GM19099 (cell line): ENCODE data around the gene SQSTM1.
A peak's percentile ranks its signal among the peaks of the same experiment; 100 is the strongest.

Source experiments
- POLR2A ChIP-seq: IDR thresholded peaks from 3 replicates; pipeline ENCODE4 v1.6.1; 2011; ENCODE audit warnings: low read depth; ENCODE audit not compliant: insufficient read length; ENCODE audit errors: extremely low read depth

The SQSTM1 gene

GRCh38 chr5:179791881-179792611 is 28.7 kb upstream of the SQSTM1 start:
- TF ChIP-seq POLR2A = no peak

- no peak for TF ChIP-seq POLR2A
Measured at GRCh38 chr5:179792612-179793467, 27.9 kb upstream of the SQSTM1 start.

DNA sequence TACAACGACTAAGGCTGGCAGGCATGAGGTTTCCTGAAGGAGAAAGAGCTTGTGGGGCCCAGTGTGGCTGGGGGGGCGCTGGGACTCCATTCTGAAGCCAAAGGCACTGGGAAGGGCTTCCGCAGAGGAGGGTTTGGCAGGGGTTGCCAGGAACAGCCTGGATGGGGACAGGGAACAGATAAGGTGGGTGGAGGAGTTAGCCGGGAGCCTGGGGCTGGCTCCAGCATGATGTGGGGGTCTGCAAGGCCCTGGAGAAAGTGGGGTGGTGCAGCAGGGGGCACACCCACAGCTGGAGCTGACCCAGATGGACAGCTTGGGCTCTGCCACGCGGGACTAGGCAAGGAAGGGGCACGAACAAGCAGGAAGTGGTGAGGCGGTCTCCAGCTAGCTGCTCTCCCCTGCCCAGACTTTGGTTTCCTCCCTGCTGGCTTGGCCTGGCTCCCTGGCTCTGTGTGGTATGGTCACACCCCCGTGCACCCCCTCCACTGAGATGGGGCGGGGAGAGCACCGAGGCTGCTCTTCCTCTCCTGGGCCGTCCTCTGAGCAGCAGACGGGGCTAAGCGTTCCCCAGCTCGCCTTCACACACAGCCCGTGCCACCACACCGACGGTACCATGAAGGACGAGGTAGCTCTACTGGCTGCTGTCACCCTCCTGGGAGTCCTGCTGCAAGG is 27.1 kb upstream of the SQSTM1 start, which contains the start of gene LTC4S:
Gene LTC4S (plus strand): TSS at position 519 of the 672 bp plus-strand sequence. CDS start 95 bp downstream, at position 614.
- no peak for TF ChIP-seq POLR2A

DNA sequence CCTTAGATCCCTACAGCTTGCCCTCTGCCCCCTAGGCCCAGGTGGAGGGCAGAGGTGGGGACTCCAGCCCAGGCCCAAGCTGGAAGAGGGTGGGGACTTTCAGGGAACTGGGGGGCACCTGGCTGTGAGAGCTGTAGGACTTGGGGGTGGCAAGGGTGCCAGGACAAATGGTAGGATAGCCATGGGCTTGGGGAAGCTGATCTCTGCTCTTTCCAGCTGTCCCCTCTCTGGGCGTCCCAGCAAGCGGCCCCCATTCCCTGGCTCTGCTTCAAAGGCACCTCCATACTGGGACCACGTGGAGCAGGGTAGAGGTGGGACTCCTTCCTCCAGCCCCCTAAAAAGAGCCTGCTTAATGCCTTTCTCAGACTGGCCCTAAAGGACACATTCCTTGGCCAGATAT is 26.5 kb upstream of the SQSTM1 start:
- no peak for TF ChIP-seq POLR2A

DNA sequence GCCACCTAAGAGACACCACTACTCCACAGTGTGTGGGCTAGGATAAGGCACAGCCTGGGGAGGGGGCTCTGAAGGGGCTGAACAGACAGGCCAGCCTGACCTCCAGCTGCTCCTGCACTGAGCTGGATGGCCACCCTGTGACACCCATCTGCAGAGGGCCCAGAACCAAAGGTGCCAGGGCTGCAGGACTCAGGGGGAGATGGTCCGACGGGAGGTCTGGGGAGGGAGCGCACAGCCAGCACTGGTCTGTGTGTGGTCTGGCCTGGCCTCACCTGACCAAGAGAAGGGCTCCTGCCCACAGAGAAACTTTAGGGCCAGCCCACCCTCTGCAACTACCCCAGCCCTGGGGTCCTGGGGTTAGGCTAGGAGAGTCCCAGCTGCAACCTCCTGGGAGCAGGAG is 26.1 kb upstream of the SQSTM1 start:
- no peak for TF ChIP-seq POLR2A

GRCh38 chr5:179795049-179795862 is 25.4 kb upstream of the SQSTM1 start:
- no peak for TF ChIP-seq POLR2A

DNA sequence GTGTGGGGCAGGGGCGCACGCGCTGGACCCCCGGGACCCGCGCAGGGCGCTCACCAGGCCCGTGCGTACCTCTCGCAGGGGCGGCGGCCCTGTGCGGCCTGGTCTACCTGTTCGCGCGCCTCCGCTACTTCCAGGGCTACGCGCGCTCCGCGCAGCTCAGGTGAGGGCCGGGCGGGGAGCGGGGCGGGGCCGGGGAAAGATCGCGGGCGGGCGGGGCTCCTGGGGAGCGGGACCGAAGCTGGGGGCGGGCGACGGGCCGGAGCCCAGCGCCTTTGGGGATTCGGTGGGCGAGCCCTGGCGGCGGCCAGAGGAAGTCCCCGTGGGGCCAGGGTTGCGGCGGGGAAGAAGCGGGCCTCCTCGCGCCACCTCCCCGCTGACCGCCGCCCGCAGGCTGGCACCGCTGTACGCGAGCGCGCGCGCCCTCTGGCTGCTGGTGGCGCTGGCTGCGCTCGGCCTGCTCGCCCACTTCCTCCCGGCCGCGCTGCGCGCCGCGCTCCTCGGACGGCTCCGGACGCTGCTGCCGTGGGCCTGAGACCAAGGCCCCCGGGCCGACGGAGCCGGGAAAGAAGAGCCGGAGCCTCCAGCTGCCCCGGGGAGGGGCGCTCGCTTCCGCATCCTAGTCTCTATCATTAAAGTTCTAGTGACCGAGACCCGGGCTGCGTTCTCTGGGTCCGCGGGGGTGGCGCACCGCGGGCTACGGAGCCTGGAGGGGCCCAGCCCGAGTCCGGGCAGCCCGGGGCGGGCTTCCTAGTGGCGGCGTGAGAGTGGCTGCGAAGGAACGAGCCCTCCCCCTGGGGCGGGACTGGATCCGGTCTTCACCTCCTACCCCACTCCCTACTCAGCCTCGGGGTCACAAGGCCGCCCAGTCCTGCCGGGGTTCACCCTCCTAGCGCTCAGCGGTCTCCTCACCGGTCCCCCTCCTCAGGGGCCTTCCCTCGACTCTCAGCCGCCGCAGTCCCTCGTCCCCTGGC is 24.6 kb upstream of the SQSTM1 start:
- peak; percentile 41 for TF ChIP-seq POLR2A

GRCh38 chr5:179796877-179797608 is 23.7 kb upstream of the SQSTM1 start:
- TF ChIP-seq POLR2A = no peak

GRCh38 chr5:179797741-179798140 is 23.0 kb upstream of the SQSTM1 start:
- TF ChIP-seq POLR2A = no peak

- TF ChIP-seq POLR2A = no peak
Measured at GRCh38 chr5:179798144-179798770, 22.4 kb upstream of the SQSTM1 start.

DNA sequence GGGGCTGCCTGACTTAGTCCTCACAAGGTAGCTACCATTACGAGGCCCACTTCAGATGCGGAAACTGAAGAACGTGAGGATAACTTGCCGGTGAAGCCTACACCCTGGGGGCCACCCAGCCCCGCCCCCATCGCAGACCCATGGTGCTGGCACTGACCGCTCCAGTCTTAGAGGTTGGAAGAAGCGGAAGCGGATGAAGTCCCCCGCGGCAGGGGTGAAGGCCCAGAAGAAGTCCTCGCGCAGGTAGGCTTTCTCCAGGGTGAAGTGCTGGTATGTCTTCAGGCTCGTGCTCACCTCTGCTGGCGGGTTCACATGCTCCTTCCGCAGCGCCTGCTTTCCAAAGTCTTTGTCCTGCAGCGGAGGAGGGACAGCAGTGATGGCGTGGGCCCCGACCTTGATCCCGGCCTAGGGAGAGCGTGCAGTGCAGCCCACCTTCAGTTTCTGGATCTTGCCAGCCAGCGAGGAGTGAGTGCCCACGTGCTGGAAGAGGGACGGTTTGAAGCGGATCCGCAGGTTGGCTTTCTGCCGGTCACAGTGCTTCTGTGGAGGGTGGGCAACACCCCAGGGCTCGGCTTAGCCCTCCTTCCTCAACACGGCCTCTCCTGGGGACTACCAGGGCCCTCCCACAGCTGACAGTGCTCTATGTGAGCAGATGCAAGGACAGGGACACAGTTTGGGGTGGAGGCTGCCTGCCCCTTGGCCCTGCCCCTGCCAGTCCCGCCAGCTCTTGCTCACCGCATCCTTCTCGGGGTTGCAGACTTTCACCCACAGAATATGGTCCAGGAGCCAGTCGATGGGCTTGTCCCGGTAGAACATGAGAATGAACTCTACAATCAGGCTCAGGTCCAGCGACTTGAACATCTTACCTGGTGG is 21.7 kb upstream of the SQSTM1 start:
- TF ChIP-seq POLR2A = no peak

- TF ChIP-seq POLR2A = no peak
Measured at GRCh38 chr5:179799644-179799973, 21.1 kb upstream of the SQSTM1 start.

DNA sequence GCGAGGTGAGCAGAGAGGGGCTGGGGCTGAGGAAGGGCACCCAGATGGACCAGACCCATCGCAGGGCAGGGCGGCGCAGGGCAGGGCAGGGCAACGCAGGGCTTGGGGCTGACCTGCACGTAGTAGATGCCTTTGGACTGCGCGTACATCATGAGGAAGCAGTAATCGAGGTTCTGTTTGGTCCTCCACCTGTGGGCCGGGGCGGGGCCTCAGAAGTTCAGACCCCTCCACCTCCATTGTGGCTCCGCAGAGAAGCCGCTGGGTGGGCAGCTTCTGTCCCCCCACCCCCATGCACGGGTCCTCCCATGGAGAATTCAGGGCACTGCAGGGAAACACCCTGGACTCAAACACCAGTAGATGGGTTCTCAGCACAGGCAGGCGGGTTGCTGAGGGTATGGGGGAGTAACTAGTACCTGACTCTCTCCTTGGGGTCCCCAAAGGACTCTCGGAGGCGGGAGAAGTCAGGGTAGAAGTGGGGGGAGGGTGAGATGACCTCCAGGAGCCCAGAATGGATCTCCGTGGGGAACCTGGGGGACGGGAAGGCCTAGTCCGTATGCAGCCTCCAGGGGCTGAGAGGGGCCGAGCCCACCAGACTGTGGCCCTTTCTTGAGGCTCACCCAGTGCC is 20.5 kb upstream of the SQSTM1 start:
- no peak for TF ChIP-seq POLR2A
